Right forelimb (tissue), 1 donor: ENCODE data around the gene NCS1.

Experiments
- DNase-seq: peaks from one replicate; pipeline ENCODE4 v3.0.0-alpha.2; 2018

The NCS1 gene

DNA sequence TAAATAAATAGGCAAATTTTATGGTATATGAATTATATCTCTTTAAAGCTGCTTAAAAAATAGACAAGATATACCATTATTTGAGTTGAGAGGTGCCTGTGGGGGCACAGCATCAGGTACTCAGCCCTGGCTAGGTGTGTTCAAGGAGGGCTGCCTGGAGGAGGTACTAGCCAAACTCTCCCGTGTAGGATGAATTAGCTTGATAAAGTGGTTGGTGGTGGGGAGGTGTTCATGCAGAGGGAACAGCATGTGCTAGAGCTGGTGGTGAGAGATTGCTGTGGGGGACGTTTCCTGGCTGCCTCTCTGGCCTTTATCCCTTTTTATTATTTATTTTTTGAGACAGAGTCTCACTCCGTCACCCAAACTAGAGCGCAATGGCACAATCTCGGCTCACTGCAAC lies 23.2 kb upstream of the NCS1 start:
- no peak for DNase-seq

DNA sequence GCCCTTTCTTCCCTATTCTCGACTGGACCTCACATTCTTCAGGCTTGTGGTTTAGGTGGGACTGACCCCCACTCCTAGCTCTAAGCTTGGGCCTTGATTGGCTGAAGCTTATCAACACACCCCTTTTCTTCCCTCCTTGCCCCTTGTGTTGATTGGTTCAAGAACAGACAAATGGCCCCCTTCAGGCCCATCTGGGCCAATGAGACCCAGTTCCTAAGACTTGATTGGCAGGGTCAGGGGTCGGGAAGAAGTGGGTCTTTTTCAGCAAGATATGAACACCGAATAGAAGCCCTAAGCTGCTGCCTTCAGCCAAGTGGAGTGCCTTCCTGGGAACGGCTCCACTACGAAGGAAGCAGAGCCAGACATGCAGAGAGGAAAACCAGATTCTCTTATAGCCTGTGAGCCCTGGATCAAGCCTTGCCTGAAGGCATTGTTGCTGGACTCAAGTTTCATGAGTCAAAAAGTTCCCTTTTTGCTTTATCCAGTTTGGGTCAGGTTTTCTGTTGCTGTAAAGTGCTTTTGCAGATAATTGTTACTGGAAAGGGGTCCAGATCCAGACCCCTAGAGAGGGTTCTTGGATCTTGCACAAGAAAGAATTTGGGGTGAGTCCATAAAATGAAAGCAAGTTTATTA lies 22.4 kb upstream of the NCS1 start:
- no peak for DNase-seq

DNA sequence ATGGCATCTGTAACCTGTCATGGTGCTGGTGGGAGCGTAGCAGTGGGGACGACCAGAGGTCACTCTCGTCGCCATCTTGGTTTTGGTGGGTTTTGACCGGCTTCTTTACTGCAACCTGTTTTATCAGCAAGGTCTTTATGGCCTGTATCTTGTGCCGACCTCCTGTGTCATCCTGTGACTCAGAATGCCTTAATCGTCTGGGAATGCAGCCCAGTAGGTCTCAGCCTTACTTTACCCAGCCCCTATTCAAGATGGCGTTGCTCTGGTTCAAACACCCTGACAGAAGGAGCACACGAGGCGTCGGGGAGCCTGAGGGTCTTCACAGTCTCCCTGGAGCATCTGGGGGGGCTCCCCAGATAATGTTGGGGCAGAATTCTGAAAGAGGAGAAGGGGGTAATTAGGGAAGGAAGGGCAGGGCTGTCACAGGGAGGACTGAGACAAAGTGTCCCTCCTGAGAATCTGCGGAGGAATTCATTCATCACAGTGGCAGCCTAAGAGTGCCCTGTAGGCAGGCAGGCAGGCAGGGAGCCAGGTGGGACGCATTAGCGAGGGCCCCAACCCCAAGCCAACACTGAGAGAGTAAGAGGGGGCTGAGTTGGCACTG lies 21.3 kb upstream of the NCS1 start:
- no peak for DNase-seq

DNA sequence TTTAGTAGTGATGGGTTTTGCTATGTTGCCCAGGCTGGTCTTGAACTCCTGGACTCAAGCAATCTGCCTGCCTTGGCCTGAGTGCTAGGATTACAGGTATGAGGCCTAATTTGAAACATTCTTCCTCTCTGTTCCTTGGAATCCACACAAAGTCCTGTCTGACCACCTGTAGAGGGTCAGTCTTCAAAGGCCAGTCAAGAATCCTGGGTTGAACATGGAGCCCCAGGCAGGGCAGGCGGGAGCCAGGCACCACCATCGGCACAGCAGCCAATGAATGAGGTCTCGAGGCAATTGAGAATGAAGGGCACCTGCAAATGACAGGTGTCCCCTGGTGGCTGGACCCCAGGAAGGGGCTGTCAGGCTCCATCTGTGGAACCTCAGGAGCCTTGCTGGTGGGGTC lies 17.4 kb upstream of the NCS1 start:
- no peak for DNase-seq

DNA sequence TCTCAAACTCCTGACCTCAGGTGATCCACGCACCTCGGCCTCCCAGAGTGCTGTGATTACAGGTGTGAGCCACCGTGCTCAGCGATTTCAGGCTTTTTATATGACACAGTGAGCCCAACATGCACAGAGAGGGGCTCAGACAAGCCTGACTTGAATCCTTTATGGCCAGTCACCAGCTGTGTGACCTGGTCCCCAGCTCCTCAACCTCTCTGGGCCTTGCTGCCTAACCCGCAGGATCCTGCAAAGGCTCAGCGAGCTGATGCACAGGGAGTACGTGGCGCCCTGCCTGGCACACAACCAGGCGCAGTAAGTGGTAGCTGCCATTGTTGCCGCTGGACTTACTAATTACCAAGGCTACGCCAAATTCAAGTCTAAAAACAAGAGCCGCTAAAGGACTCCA lies 16.6 kb upstream of the NCS1 start:
- DNase-seq: no peak

DNA sequence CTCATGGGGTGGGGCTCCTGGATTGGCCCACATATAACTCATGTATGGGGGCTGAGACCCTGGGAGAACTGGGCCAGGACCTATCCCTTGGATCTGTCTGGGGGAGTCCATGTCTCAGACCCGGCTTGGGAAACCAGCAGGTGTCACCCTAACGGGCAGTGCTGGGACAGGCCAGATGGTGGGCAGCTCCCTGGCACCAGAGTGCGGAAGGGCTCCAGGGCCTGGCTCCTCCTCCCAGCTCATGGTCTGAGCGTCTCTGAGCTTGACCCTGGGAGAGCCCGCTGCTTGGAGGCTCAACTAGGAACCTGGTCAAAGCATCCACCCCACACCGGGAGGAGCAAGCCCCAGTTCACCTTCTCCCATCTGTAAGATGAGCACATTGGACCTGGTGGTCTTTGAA lies 15.5 kb upstream of the NCS1 start:
- no peak for DNase-seq

DNA sequence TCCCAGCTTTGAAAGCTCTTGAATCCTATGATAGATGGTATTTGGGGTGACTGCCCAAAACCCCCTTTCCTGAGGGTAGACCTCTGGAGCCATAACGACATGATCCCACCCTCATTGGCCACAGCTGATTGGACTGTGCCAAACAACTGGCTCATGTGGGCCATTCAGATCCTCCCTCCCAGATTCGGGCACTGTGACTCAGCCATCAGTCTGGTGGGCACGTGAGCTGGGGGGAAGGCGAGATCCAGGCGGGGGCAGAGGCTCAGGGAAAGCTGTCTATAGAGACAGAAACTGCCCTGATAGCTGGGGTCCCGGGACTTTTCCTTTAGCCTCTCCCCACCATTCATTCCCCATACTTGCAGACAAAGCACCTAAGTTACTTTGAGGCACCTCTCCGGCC lies 15.1 kb upstream of the NCS1 start:
- no peak for DNase-seq

DNA sequence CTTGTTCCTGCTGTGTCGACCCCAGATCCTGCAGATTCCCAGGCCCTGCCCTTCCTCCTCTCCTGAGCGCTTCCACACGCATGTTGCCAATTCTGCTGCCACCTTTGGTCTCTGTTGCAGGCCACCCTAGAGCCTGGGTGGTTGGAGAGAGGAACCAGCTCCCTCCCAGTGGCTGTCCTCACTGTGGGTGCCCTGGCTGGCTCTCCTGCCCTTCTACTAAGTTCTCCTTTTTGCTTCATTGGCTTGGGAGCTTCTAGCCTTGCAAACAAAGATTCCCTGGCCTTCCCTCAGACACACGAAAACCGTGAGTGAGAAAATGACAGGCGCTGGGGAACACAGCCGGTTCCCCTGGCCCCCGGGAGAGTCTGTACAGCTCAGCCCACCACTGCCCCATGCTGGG lies 14.2 kb upstream of the NCS1 start:
- no peak for DNase-seq

DNA sequence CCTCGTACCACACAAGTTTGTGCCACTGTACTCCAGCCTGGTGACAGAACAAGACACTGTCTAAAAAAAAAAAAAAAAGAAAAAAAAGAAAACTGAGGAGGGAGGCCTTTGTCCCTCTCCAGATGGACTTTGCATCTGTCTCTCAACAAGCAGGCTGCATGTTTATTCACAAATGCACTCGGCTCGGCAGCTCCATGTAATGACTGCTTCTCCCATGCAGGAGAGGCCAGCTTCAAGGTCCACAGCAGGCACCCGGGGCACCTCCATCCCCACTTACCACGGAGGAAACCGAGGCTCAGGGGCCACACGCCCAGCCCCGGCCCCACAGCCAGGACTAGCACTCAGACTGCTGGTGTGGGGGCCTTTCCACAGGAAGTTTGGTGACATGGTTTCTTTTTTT lies 13.1 kb upstream of the NCS1 start:
- DNase-seq: no peak

DNA sequence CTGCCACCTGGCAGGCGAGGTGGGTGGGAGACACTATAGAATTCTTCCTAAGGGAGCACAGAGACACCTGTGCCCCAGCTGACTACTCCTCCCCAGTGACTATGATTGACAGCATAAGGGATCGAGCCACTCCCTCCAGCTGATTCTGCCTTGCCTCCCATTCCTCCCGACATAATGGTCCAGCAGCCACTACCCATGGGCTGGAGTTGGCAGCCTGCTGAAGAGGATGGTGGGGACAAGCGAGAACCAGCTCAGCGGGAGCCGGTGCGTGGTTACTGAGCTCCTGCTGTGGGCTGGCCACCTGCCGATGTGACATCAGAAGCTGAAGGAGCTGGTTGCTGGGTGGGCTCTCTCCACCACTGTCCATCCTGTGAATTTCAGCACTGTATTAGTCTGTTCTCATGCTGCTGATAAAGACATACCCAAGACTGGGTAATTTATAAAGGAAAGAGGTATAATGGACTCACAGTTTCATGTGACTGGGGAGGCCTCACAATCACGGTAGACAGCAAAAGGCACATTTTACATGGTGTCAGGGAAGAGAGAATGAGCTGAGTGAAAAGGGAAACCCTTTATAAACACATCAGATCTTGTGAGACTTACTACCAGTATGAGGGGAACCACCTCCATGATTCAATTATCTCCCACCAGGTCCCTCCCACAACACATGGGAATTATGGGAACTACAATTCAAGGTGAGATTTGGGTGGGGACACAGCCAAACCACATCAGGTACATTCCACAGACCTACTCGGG lies 12.1 kb upstream of the NCS1 start:
- no peak for DNase-seq

DNA sequence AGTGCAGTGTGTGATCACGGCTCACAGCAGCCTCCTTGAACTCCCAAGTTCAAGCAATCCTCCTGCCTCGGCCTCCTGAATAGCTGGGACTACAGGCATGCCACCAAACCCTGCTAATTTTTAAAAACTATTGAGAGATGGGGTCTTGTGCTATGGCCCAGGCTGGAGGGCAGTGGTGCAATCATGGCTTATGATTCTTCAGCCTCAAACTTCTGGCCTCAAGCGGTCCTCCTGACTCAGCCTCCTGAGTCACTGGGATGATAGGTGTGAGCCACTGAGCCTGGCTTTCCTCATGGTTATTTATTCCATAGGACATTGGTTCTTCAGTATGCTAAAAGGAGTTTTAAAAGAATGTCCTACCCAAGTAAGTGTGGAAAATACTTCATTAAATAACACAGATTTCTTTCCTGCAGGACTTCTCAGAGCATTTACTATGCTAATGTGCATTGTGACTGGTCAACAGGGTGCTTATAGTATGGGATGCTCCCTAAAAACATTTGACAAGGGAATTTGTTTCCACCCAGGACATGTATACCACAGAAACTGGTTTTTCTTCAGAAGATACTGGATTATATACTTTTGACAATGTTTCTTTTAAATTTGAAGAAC lies 11.2 kb upstream of the NCS1 start:
- DNase-seq: no peak

DNA sequence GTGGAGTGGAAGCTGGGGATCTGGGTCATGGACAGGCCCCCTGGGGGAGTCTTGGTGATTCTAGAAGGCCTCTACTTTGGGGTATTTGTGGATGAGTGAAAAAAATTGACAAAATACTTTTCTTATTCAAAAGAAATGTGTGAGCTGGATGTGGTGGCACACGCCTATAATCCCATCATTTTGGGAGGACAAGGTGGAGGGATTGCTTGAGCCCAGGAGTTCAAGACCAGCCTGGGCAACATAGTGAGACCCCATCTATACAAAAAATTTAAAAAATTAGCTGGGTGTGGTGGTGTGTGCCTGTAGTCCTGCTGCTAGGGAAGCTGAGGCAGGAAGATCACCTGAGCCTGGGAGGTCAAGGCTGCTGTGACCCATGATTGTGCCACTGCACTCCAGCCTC lies 6.6 kb upstream of the NCS1 start:
- DNase-seq: no peak

DNA sequence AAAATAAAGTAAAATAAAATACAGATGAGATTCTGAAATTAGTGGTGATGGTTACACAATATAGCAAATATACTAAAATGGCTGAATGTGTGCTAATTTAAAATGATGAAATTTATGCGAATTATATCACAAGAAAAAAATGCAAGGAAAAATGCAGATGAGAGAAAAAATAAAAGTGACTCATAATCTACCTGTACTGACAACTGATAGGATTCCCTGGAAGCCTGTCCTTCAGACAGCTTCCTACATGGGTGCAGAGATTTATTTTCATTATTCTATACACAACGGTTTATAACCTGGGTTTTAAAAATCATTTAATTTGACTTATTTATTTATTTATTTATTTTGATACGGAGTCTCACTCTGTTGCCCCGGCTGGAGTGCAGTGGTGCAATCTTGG lies 5.8 kb upstream of the NCS1 start:
- no peak for DNase-seq

DNA sequence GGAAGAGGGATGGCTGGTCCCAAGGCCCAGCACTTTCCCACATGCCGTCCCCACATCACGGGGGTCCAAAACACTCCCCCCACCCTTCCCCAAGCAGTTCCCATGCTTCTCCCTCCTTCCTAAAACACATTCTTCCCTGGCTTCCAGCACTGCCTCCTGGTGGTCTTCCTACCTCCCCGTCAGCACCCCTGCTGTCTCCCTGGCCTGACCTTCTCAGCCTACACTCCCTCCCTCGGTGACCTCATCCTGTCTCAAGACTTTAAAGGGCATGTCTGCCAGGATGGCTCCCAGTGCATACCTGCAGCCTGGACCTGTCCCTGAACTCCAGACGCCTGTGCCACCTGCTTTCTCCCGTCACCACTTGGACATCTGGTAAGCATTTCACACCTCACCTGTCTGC lies 4.3 kb upstream of the NCS1 start:
- DNase-seq: no peak

DNA sequence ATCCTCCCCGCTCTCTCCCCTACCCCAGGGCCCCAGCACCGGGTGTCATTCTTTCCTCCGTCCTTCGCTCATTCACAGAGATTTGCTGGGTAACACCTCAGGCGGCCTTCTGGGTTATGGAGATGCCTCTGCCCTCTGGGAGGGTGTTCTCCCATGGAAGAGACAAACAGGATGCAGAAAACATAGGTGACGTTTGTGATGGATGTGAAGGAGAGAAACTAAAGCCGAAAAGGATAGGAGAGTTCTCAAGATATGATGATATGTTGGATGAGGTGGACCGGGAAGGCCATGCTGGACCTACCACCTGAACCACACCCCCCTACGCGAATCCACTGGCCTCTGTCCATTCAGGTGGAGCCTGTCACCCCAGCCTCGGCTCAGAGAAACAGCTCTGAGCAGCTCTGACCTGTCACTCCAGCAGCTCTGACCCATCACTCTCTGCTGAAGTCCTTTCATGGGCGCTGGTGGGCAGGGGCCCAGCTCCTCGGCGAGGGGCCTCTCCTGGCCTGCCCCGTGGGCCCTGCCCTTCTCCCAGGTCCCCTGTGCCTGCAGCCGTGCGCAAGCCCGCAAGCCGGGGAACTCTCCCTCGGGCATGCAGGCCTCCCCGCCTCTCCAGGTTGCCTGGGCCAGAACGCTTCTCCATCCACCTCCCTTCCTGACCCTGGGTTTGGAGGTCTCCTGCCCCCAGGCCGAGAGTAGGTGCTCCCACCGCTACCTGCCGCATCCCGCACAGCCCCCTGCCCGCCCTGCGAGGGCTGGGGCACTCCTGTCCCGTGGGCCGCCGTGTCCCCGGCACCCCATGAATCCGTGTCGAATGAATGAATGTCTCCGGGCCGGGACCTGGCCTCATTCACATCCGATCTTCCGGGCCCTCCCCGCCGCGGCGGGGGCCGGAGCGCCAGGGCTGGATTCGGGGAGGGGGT lies 717 bp upstream of the NCS1 start:
- DNase-seq: peak; percentile 30

DNA sequence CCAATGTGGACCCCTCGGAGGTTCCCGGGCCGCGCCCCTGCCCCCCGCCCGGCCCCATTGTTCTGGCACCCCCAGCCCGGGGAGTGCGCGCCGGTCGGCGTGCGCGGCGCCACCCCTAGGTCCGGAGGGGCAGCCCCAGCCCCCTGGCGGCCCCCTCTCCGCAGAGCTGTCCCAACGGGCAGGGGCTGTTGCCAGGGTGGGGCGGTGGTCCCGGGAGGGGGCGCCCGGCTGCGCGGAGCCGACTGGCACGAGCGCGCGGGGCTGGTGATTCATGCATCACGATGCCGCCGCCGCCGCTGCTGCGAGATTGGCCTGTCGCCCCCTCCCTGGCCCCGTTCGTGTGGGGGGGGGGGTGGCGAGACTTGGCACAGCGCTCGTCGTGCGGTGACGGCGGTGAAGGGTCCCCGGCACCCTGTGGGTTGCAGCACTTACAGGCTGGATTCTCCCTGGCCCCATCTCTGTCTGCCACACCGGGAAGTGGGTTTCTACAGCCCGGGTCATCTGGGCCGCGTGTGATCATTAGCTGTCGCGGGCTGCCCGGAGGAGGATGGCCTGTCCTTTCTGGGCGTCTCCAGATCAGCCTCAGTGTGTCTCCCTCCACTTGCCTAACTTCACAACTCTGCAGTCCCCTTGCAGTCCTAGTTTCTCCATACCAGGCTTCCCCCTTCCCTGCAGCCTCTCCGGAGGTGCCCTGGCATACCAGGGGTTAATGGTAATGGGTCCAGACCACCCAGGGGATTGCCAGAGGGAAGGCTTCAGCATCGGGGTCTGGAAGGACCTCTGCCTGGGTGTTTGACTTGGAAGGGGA lies 858 bp downstream of the NCS1 start:
- peak; percentile 57 for DNase-seq

DNA sequence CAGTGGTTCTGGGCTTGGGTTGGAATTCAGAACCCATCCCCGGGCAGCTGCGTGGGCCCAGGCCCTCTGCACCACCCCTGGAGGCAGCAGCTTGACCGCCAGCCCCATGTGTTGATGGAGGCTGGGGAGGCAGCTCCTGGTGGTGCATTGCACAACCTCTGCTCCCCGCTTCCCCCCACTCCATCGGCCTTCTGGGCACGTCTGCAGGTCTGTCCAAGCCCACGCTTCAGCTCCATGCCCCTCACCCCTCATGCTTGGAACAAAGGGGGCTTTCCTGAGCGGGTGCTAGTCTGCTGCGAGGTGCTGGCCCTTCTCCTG lies 1.4 kb downstream of the NCS1 start:
- DNase-seq: peak; percentile 52

DNA sequence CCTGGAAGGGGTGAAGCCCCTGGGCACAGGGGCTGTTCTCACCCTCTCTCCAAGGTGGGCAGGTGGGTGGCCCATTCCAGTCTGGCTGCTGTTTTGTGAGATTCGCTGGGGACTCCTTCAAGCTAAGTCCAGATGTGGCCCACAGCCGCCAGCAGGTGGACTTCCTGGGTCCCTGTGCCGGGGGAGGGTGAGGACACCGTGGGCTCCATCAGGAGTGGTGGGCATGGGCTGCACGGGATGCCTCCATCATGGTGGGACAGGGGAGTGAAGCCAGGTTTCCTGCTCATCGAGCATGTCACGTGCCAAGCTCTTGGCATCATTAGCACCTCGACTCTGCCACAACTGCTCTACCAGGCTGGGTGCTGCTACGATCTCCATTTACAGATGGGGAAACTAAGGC lies 1.8 kb downstream of the NCS1 start:
- no peak for DNase-seq

DNA sequence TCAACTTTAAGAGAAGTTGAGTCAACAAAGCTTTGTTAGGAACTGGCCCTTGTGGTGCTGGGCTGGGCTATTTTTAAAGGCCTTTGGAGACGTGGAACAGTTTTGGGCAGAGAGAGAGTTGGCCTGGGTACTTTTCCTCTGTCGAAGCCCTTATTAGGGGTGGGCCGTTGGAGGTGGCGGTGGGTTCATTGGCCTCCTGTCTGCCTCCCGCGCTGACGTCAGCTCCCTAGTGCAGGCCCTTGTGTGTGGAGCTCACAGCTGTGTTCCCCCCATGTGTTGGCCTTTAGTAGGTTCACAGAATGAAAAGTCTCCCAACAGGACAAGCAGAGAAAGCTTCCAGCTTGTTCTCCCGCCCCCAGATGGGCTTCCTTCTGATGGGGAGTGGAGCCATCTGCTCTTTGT lies 2.7 kb downstream of the NCS1 start:
- DNase-seq: peak; percentile 49

DNA sequence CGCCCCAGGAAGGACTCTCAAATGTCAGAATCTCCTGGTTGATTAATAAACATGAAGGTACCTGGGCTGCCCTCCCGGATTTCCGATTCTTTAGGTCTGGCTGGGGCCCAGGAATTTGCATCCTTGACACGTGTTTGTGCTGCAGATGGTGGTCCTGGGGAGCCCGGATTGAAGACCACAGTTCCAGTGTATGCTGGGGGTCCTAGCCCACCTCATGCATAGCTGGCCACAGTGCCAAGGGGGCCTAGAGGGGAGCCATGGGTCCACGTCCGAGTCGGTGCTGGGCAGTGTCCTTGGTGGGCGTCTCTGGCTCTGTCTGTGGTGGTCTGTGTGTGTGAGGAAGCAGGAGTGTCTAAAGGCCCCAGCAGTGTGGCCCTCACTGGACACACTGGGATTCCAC lies 3.2 kb downstream of the NCS1 start:
- no peak for DNase-seq

DNA sequence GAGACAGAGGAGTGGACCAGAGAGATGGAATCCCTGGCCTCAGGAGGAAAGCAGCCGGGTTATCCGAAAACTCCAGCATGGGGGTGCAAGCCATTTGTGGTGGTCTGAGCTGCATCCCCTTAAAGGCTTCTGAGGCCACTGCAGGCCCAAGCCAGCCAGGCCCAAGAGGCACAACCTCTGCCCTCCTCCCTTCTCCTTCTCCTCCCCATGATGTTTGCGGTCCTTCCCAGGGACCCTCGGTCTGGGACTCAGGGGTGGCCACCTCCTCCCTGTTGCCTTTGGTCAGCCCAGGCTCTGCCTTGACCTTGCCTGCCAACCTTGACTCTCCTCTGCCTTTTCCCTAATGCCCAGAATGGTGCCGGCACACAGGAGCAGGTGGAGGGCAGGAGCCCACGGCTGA lies 4.6 kb downstream of the NCS1 start:
- no peak for DNase-seq
